HG02938 (cell line): ENCODE measurements around the gene RWDD4.

Experiments
- ATAC-seq: cut with Tn5 transposase; IDR thresholded peaks from one replicate; pipeline ENCODE4 v1.9.1; 2021; ENCODE audit warnings: mild to moderate bottlenecking, moderate library complexity; ENCODE audit not compliant: unreplicated experiment

RWDD4 gene

GRCh38 chr4:183601381-183601780 is 57.6 kb downstream of the RWDD4 start:
- no peak for ATAC-seq

- ATAC-seq, result no peak
Measured at GRCh38 chr4:183600189-183600685, 58.7 kb downstream of the RWDD4 start.

- ATAC-seq, result peak; percentile 62
Measured at GRCh38 chr4:183599690-183600089, 59.3 kb downstream of the RWDD4 start.

GRCh38 chr4:183599284-183599683 is 59.7 kb downstream of the RWDD4 start:
- ATAC-seq, result peak; percentile 48

DNA sequence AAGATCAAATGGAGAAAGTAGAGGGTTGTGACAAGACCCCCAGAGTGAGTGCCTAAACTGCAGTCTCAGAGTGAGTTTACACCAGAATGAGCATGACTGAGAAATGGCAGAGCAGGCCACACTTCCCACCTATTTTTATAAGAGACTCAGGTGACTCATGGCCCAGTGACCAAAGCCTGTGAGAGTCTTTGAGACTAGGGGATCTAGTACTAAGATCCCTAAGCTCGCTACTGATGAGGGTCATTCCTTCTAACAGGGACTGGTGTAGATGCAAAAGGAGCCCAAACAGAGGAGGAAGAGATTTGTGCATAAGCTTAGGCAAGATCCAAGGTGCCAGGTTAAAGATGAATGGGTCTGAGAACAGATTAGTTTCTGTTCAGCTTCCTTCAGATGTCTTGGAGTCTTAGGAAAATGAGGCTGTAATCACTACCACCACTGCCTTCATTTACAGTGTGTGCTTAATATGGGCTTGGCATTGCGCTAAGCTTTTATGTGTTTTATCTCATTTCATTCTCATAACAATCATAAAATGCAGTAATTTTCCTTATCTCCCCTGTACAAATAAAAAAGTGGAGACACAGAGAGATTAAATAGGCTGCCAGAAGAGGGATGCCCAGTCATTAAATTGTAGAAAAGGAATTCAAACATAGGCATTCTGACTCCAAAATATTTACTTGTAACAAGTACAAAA is 62.8 kb downstream of the RWDD4 start:
- no peak for ATAC-seq

DNA sequence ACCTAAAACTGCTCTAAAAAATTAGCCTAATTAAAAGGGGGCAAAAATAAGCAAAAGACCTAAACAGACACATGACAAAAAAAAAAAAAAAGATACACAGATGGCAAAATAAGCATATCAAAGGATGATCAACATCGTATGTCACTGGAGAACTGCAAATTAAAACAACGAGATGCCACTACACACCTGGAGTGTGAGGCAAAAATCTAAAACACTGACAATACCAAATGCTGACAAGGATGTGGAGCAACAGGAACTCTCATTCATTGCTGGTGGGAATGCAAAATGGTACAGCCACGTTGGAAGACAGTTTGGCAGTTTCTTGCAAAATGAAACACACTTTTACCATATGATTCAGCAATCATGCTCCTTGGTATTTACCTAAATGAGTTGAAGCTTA is 64.2 kb downstream of the RWDD4 start:
- no peak for ATAC-seq

DNA sequence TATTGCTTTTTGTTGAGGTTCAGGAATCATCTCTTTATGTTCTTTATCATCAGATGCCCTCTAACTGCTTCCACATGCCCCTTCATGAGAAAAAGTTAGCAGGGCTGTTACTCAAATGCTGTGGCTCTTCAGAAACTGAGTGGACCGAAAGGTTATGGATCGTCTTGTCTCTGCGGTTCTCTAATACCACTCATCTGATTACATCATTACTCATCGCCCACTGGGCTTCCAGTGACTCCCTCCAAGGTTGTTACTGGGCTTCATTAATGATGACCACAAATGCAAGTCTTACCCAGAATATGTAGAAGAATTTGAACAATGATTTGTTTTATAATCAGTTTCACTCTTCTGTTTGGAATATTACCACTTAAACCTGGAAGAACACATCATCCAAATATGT is 67.7 kb downstream of the RWDD4 start:
- ATAC-seq, result no peak
